Fibroblast of villous mesenchyme (primary cell): ENCODE data around the gene PDE1C. TPM values are rescaled to one million over a fixed set of nuclear protein-coding genes. Genes with fewer than 3 reads are reported as not detected.

Experiments
- DNase-seq: peaks from one replicate; pipeline ENCODE4 v3.0.0-alpha.2; 2010; ENCODE audit warnings: low read depth
- H3K4me3 ChIP-seq: 2 replicates; pipeline ENCODE4 v1.5.1; 2011; ENCODE audit warnings: low read depth, mild to moderate bottlenecking, low read length
- CTCF ChIP-seq: IDR thresholded peaks from 2 replicates; pipeline ENCODE4 v1.5.1; 2012; ENCODE audit warnings: low read depth, mild to moderate bottlenecking, low read length; ENCODE audit not compliant: insufficient read depth
- total RNA-seq: library from RNA; depleted of rRNA; stranded (reverse); fragments of >200 nt; gene quantifications from 2 replicates; pipeline ENCODE4 v1.2.3, GENCODE V29; 2012

The PDE1C gene
- total RNA-seq, 1 donor, result 4.7 TPM

- no peak for DNase-seq
- TF ChIP-seq CTCF, result no peak
- H3K4me3 ChIP-seq, result no peak overlapping the region
Observed at GRCh38 chr7:32026083-32026425, 44.2 kb downstream of the PDE1C start.

GRCh38 chr7:32025381-32026082 lies 44.7 kb downstream of the PDE1C start:
- H3K4me3 ChIP-seq, result no peak overlapping the region
- DNase-seq, result no peak
- TF ChIP-seq CTCF, result no peak

- no peak overlapping the region for H3K4me3 ChIP-seq
- no peak for DNase-seq
- TF ChIP-seq CTCF, result no peak
Observed at GRCh38 chr7:32023376-32023775, 46.8 kb downstream of the PDE1C start.

- TF ChIP-seq CTCF, result no peak
- H3K4me3 ChIP-seq, result no peak overlapping the region
- DNase-seq, result no peak
Observed at GRCh38 chr7:32022966-32023365, 47.2 kb downstream of the PDE1C start.

GRCh38 chr7:32020551-32021159 lies 49.6 kb downstream of the PDE1C start:
- peak; percentile 12 for DNase-seq
- no peak overlapping the region for H3K4me3 ChIP-seq
- no peak for TF ChIP-seq CTCF

GRCh38 chr7:32018845-32019578 lies 51.2 kb downstream of the PDE1C start:
- no peak for TF ChIP-seq CTCF
- H3K4me3 ChIP-seq, result no peak overlapping the region
- DNase-seq, result no peak
